NCI-H748 treated with DMSO at 0.1 percent for 48 hours (cell line): ENCODE results near the gene CCDC74B.
"Not testable (repeated sequence)": the region's sequence is repeated elsewhere in the genome, so short reads cannot be mapped to it uniquely, and the experiment has no call there.

Source experiments
- DNase-seq: peaks from one replicate; lab custom pipeline; 2025; lab: John Stamatoyannopoulos, UW

CCDC74B gene

GRCh38 chr2:130102597-130103363 is 42.1 kb downstream of the CCDC74B start:
- not testable (repeated sequence) for DNase-seq
